Measurements from ENCODE around the gene ADPRM. TPM values are rescaled to one million over a fixed set of nuclear protein-coding genes. Genes with fewer than 3 reads are reported as not detected.
"Not testable (repeated sequence)": the region's sequence is repeated elsewhere in the genome, so short reads cannot be mapped to it uniquely, and the experiment has no call there.

The ADPRM gene
- polyA plus RNA-seq, 1 experiment, result 15.1 TPM

- POLR2A ChIA-PET, result no interaction called here
- DNase-seq (ENCODE audit: low read depth, low spot score), result no peak
- no peak for TF ChIP-seq CTCF (IDR thresholded peaks at IDR 0.05; ENCODE audit: low read depth, low read length)
- Histone ChIP-seq H3K27ac (ENCODE audit: low read depth, low read length) (no peak overlapping the region), H3K27me3 (ENCODE audit: control insufficient read depth, insufficient read depth, low read length) (no peaks in the 10 kb centered on the region), H3K9me3 (ENCODE audit: control insufficient read depth, insufficient read depth, low read length) (no peaks in the 10 kb centered on the region), H3K4me3 (ENCODE audit: low read depth, low read length) (no peak overlapping the region)
- CTCF ChIA-PET, result interaction anchor here (1.2 to 1.8 kb wide), 2 partner anchors 56 to 63 kb away, joined by 3 to 9 read pairs; no protein-coding TSS in a partner anchor
Observed at GRCh38 chr17:10673312-10673711, 24.1 kb upstream of the ADPRM start.

- TF ChIP-seq CTCF (IDR thresholded peaks at IDR 0.05; ENCODE audit: low read depth, low read length), result no peak
Observed at GRCh38 chr17:10674704-10675103, 22.7 kb upstream of the ADPRM start.

GRCh38 chr17:10681866-10682446, 15.4 kb upstream of the ADPRM start:
- H3K27ac ChIP-seq (ENCODE audit: low read depth, low read length), result no peak overlapping the region

More at GRCh38 chr17:10674704-10675103, 22.7 kb upstream of the ADPRM start:
- CTCF ChIA-PET, result interaction anchor here (1.0 to 1.4 kb wide), 2 partner anchors 28 kb away, joined by 3 to 5 read pairs; no protein-coding TSS in a partner anchor
- no peak overlapping the region for H3K27ac ChIP-seq (ENCODE audit: low read depth, low read length)
- H3K27me3 ChIP-seq (ENCODE audit: control insufficient read depth, insufficient read depth, low read length), result no peaks in the 10 kb centered on the region
- no peaks in the 10 kb centered on the region for H3K9me3 ChIP-seq (ENCODE audit: control insufficient read depth, insufficient read depth, low read length)
- POLR2A ChIA-PET, result no interaction called here
- H3K4me3 ChIP-seq (ENCODE audit: low read depth, low read length), result no peak overlapping the region
- no peak for DNase-seq (ENCODE audit: low read depth, low spot score)

GRCh38 chr17:10683853-10684252, 13.5 kb upstream of the ADPRM start:
- H3K27ac ChIP-seq (ENCODE audit: low read depth, low read length), result no peak overlapping the region
- peak; percentile 54 for TF ChIP-seq CTCF (IDR thresholded peaks at IDR 0.05; ENCODE audit: low read depth, low read length)
- H3K27me3 ChIP-seq (ENCODE audit: control insufficient read depth, insufficient read depth, low read length), result no peaks in the 10 kb centered on the region
- ChIA-PET CTCF (interaction anchor here (0.6 to 3.4 kb wide), 14 partner anchors 11 to 162 kb away, joined by 3 to 38 read pairs (median 4); no protein-coding TSS in a partner anchor), POLR2A (no interaction called here)
- H3K4me3 ChIP-seq (ENCODE audit: low read depth, low read length), result no peak overlapping the region
- H3K9me3 ChIP-seq (ENCODE audit: control insufficient read depth, insufficient read depth, low read length), result no peaks in the 10 kb centered on the region
- DNase-seq (ENCODE audit: low read depth, low spot score), result no peak

More at GRCh38 chr17:10681866-10682446, 15.4 kb upstream of the ADPRM start:
- no peaks in the 10 kb centered on the region for H3K27me3 ChIP-seq (ENCODE audit: control insufficient read depth, insufficient read depth, low read length)
- no peak for TF ChIP-seq CTCF (IDR thresholded peaks at IDR 0.05; ENCODE audit: low read depth, low read length)
- no peak for DNase-seq (ENCODE audit: low read depth, low spot score)
- CTCF ChIA-PET, result interaction anchor here (0.6 to 2.5 kb wide), 4 partner anchors 33 to 55 kb away, joined by 3 to 20 read pairs (median 6); partner anchors contain the start of gene TMEM220
- POLR2A ChIA-PET, result interaction anchor here (0.7 kb wide), 1 partner anchor 11 kb away, joined by 3 read pairs; no protein-coding TSS in a partner anchor
- no peaks in the 10 kb centered on the region for H3K9me3 ChIP-seq (ENCODE audit: control insufficient read depth, insufficient read depth, low read length)
- H3K4me3 ChIP-seq (ENCODE audit: low read depth, low read length), result no peak overlapping the region

- Histone ChIP-seq H3K4me3 (ENCODE audit: low read depth, low read length) (no peak overlapping the region), H3K27me3 (ENCODE audit: control insufficient read depth, insufficient read depth, low read length) (no peaks in the 10 kb centered on the region), H3K27ac (ENCODE audit: low read depth, low read length) (no peak overlapping the region), H3K9me3 (ENCODE audit: control insufficient read depth, insufficient read depth, low read length) (no peaks in the 10 kb centered on the region)
- CTCF ChIA-PET, result interaction anchor here (0.6 to 1.3 kb wide), 3 partner anchors 41 to 43 kb away, joined by 3 to 4 read pairs (median 3); partner anchors contain the start of gene TMEM220
- DNase-seq (ENCODE audit: low read depth, low spot score), result no peak
- no peak for TF ChIP-seq CTCF (IDR thresholded peaks at IDR 0.05; ENCODE audit: low read depth, low read length)
- POLR2A ChIA-PET, result no interaction called here
Observed at GRCh38 chr17:10687499-10687898, 9.9 kb upstream of the ADPRM start.

GRCh38 chr17:10695875-10696407, 1.5 kb upstream of the ADPRM start:
- POLR2A ChIA-PET; DNase-seq (ENCODE audit: low read depth, low spot score); H3K9me3 ChIP-seq (ENCODE audit: control insufficient read depth, insufficient read depth, low read length); H3K27me3 ChIP-seq (ENCODE audit: control insufficient read depth, insufficient read depth, low read length); H3K27ac ChIP-seq (ENCODE audit: low read depth, low read length): not testable (repeated sequence)
- peak overlapping the region; percentile 91 for H3K4me3 ChIP-seq (ENCODE audit: low read depth, low read length)
- CTCF ChIA-PET, result interaction anchor here (0.5 to 4.5 kb wide), 10 partner anchors 11 to 498 kb away, joined by 3 to 22 read pairs (median 4); partner anchors contain the start of genes GAS7 and TMEM220
